Keratinocyte (primary cell): ENCODE data around the gene TMEM181. TPM values are rescaled to one million over a fixed set of nuclear protein-coding genes. Genes with fewer than 3 reads are reported as not detected.

ENCODE experiments used
- DNase-seq: peaks from one replicate; pipeline ENCODE4 v3.0.0-alpha.2; 2011; ENCODE audit warnings: low read depth, missing footprints, low spot score
- FAIRE-seq: peaks from 2 replicates; lab custom pipeline; 2011; peaks lifted over from hg19 to GRCh38; lab: Jason Lieb, UNC
- H2AFZ ChIP-seq: 2 replicates; pipeline ENCODE4 v1.6.0; 2012; ENCODE audit warnings: low read length, control low read depth, inconsistent platforms; ENCODE audit not compliant: control insufficient read depth
- H3K27ac ChIP-seq: 2 replicates; pipeline ENCODE4 v1.5.1; 2011; ENCODE audit warnings: low read length; ENCODE audit not compliant: control insufficient read depth, insufficient read depth
- H3K27me3 ChIP-seq: 3 replicates; pipeline ENCODE4 v1.6.0; 2011; ENCODE audit warnings: low read length; ENCODE audit not compliant: control insufficient read depth, insufficient read depth; ENCODE audit errors: extremely low read depth
- H3K36me3 ChIP-seq, 2 experiments: 2 replicates in 1 of 2; 3 replicates in 1 of 2; pipeline ENCODE4 v1.5.1; 2011; ENCODE audit warnings: low read length in 2 of 2, mild to moderate bottlenecking in 1 of 2; ENCODE audit not compliant: control insufficient read depth in 2 of 2, insufficient read depth in 2 of 2; ENCODE audit errors: extremely low read depth in 1 of 2
- H3K4me1 ChIP-seq: 3 replicates; pipeline ENCODE4 v1.5.1; 2011; ENCODE audit warnings: low read length; ENCODE audit not compliant: control insufficient read depth, insufficient read depth; ENCODE audit errors: extremely low read depth
- H3K4me2 ChIP-seq: 3 replicates; pipeline ENCODE4 v1.6.0; 2011; ENCODE audit warnings: low read depth, low read length; ENCODE audit not compliant: control insufficient read depth, insufficient read depth; ENCODE audit errors: extremely low read depth
- H3K4me3 ChIP-seq, 3 experiments: fragments of 200-600 bp in 1 of 3; sonication (generic) in 1 of 3; 2 replicates in 2 of 3; 3 replicates in 1 of 3; pipeline ENCODE4 v1.5.1; 2011 to 2016; ENCODE audit warnings: low read length in 3 of 3, mild to moderate bottlenecking in 3 of 3, control low read depth in 2 of 3, inconsistent platforms in 1 of 3, low read depth in 1 of 3, mixed read lengths in 1 of 3, mixed run types in 1 of 3, moderate library complexity in 1 of 3; ENCODE audit not compliant: control insufficient read depth in 2 of 3, insufficient read depth in 2 of 3; ENCODE audit errors: extremely low read depth in 1 of 3
- H3K79me2 ChIP-seq: 2 replicates; pipeline ENCODE4 v1.6.0; 2012; ENCODE audit warnings: low read length; ENCODE audit not compliant: control insufficient read depth, insufficient read depth
- H3K9ac ChIP-seq: 3 replicates; pipeline ENCODE4 v1.6.0; 2011; ENCODE audit warnings: low read length; ENCODE audit not compliant: control insufficient read depth, insufficient read depth; ENCODE audit errors: extremely low read depth
- H3K9me1 ChIP-seq: 3 replicates; pipeline ENCODE4 v1.6.0; 2011; ENCODE audit warnings: low read length; ENCODE audit not compliant: control insufficient read depth, insufficient read depth; ENCODE audit errors: extremely low read depth
- H3K9me3 ChIP-seq: 2 replicates; pipeline ENCODE4 v1.5.1; 2012; ENCODE audit warnings: low read depth, low read length; ENCODE audit not compliant: control insufficient read depth
- H4K20me1 ChIP-seq: 3 replicates; pipeline ENCODE4 v1.6.0; 2011; ENCODE audit warnings: low read length; ENCODE audit not compliant: control insufficient read depth, insufficient read depth; ENCODE audit errors: extremely low read depth
- CTCF ChIP-seq, 3 experiments: IDR thresholded peaks in 1 of 3; conservative IDR thresholded peaks in 1 of 3; optimal IDR thresholded peaks in 1 of 3; 2 replicates in 2 of 3; 3 replicates in 1 of 3; pipeline versions ENCODE3 to v1.5.1; 2011; ENCODE audit warnings: low read length in 3 of 3, mild to moderate bottlenecking in 3 of 3, moderate library complexity in 2 of 3, control low read depth in 1 of 3, inconsistent platforms in 1 of 3; ENCODE audit not compliant: insufficient read depth in 2 of 3; ENCODE audit errors: extremely low read depth in 1 of 3
- EZH2 ChIP-seq: IDR thresholded peaks from one replicate; pipeline ENCODE4 v1.6.1; 2012; ENCODE audit warnings: inconsistent platforms, mild to moderate bottlenecking, low read length, moderate library complexity
- dilution Hi-C: fragments of 300-500 bp; cut with MboI; formaldehyde crosslinking; loops from one replicate; pipeline ENCODE4 v1.7.0; 2020; ENCODE audit warnings: low sequenced_read_pairs; ENCODE audit not compliant: extremely low pct_ligation_motif_present
- polyA plus RNA-seq, 5 experiments: library from polyadenylated mRNA; depleted of rRNA in 3 of 5; stranded (reverse) in 3 of 5; stranded (forward) in 1 of 5; unstranded in 1 of 5; fragments of >200 nt; gene quantifications; 1 replicate in 1 of 5; 2 replicates in 3 of 5; 3 replicates in 1 of 5; pipeline versions ENCODE4 v1.2.1 to v1.2.3, GENCODE V29; 2011 to 2012; ENCODE audit warnings: missing spikeins in 2 of 5, low read depth in 1 of 5, low replicate concordance in 1 of 5

Gene TMEM181
- polyA plus RNA-seq, 1 donor (not counting 4 experiments of a cell fraction or from before 2014, with no cell fraction given) = 31.9 TPM

DNA sequence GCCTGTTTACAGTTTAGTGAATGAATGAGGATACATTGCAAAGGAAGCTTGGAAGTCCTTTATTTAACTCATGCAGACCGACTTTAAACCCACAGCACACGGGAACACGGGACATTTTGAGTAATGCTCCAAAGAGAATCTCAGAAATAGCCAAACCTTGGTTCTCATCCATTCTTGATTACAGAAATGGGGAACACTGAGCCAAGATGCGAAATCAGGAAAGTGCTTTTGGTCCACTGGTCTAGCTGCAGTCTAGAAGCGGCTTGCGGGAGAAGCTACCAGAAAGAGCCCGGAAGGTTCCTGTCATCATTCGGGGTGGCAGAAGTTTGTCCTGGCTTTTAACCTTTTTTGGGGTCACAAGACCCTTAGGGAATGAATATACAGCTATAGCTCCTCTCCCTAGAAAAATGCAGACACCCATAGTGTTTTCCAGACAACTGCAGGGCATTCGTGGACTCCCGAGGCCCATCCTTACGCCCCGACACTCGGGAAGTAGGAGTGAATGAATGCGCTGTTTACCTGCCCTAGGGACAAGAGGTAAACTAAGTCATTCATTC is 475 bp upstream of the TMEM181 start:
- Histone ChIP-seq H4K20me1 (peaks cover 5% of the 10 kb centered on the region), H3K27me3 (no peaks in the 10 kb centered on the region), H3K9me3 (no peaks in the 10 kb centered on the region), H3K9ac (peak overlapping the region; percentile 75), H2AFZ (peak overlapping the region; percentile 89), H3K79me2 (peaks cover 39% of the 10 kb centered on the region), H3K4me3 (peak overlapping the region; percentile 65 to 92 (median 75)), H3K4me1 (peaks cover 17% of the 10 kb centered on the region), H3K4me2 (peak overlapping the region; percentile 85), H3K36me3 (peaks cover 0 to 10% of the 10 kb centered on the region in 2 experiments), H3K9me1 (no peaks in the 10 kb centered on the region), H3K27ac (peak overlapping the region; percentile 62)
- dilution Hi-C loops = no loop called here
- TF ChIP-seq EZH2 = no peak
- TF ChIP-seq CTCF (optimal IDR thresholded peaks at IDR 0.05 in 1 of 3, IDR thresholded peaks at IDR 0.05 in 1 of 3, conservative IDR thresholded peaks at IDR 0.05 in 1 of 3; ENCODE audit: extremely low read depth in 1 of 3, insufficient read depth in 2 of 3, low read length in 3 of 3) = no peak
- FAIRE-seq = no peak
- no peak for DNase-seq

DNA sequence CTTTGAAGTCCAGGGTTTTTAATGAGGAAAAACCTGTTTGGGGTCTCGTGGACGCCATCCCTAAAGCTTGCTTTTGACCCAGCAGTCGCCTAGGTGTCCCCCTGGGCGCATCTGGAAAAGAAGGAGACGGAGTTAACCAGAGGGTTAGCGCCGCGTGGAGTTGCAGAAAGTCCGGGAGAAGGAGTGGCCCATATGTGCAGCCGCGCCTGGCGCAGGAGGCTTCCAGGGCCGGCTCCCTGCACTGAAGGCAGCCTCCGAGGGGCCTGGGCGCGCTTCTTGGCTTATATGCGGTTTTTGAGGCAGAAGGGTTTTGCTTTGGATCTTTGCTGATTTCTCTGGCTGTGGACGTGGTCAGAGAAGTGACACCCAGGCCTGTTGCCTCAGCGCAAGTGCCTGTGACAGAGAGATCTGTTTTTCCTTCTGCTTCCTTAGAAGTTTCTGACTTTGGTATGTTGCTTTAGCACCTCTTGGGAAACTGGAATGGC is 987 bp downstream of the TMEM181 start:
- H3K79me2 ChIP-seq = peaks cover 53% of the 10 kb centered on the region

More for the DNA sequence above, 987 bp downstream of the TMEM181 start:
- dilution Hi-C loops = no loop called here
- Histone ChIP-seq H3K9ac (peak overlapping the region; percentile 75), H3K4me1 (peaks cover 17% of the 10 kb centered on the region), H3K9me3 (no peaks in the 10 kb centered on the region), H3K4me2 (peak overlapping the region; percentile 98), H3K27ac (peak overlapping the region; percentile 62), H3K4me3 (peak overlapping the region; percentile 65 to 92 (median 75)), H3K9me1 (no peaks in the 10 kb centered on the region), H3K36me3 (peaks cover 4 to 13% of the 10 kb centered on the region in 2 experiments), H3K27me3 (no peaks in the 10 kb centered on the region), H2AFZ (no peak overlapping the region), H4K20me1 (peaks cover 9% of the 10 kb centered on the region)
- TF ChIP-seq EZH2 (no peak), CTCF (optimal IDR thresholded peaks at IDR 0.05 in 1 of 3, IDR thresholded peaks at IDR 0.05 in 1 of 3, conservative IDR thresholded peaks at IDR 0.05 in 1 of 3; ENCODE audit: extremely low read depth in 1 of 3, insufficient read depth in 2 of 3, low read length in 3 of 3) (no peak)
- FAIRE-seq (no peak), DNase-seq (no peak)
